Stomach (tissue), 4 donors: ENCODE results near the gene PTPN4.

Experiments
- CTCF ChIP-seq, 7 experiments: fragments of 450-650 bp in 4 of 7; fragments of 200-600 bp in 3 of 7; sonication (generic) in 3 of 7; IDR thresholded peaks; one replicate each; pipeline ENCODE4 v1.5.1; 2016 to 2019; ENCODE audit warnings: antibody characterized with exemption in 7 of 7, control low read depth in 2 of 7, mild to moderate bottlenecking in 1 of 7
- EP300 ChIP-seq: sonication (generic); formaldehyde crosslinking; IDR thresholded peaks from one replicate; pipeline ENCODE4 v1.6.1; 2017; ENCODE audit warnings: antibody characterized with exemption
- POLR2AphosphoS5 ChIP-seq, 3 donors: sonication (generic); formaldehyde crosslinking; IDR thresholded peaks; one replicate each; pipeline ENCODE4 v1.6.1; 2016; ENCODE audit warnings: antibody characterized with exemption in 3 of 3

GRCh38 chr2:119821266-119821665, 61.5 kb downstream of the PTPN4 start:
- TF ChIP-seq EP300: no peak
- TF ChIP-seq CTCF (IDR thresholded peaks at IDR 0.05): no peak
- TF ChIP-seq POLR2AphosphoS5 (IDR thresholded peaks at IDR 0.05): no peak
